ENCODE measurements around the gene ADGRD1.

- TF ChIP-seq POLR2A (IDR thresholded peaks at IDR 0.05) (no peak), CTCF (IDR thresholded peaks at IDR 0.05) (no peak), POLR2AphosphoS5 (IDR thresholded peaks at IDR 0.05) (no peak)
Measured at GRCh38 chr12:131003036-131003715, 49.5 kb downstream of the ADGRD1 start.
